ENCODE measurements around the gene LIMA1.
"Not testable (repeated sequence)": the region's sequence is repeated elsewhere in the genome, so short reads cannot be mapped to it uniquely, and the experiment has no call there.

Gene LIMA1

GRCh38 chr12:50285253-50285652, 1.9 kb upstream of the LIMA1 start:
- no peak for DNase-seq

- peak; percentile 23 to 65 (median 35) for DNase-seq
Measured at GRCh38 chr12:50282721-50283228, 545 bp downstream of the LIMA1 start.

- no peak for DNase-seq
Measured at GRCh38 chr12:50279501-50279900, 3.8 kb downstream of the LIMA1 start.

- no peak for DNase-seq
Measured at GRCh38 chr12:50276912-50277671, 6.2 kb downstream of the LIMA1 start.

- DNase-seq, result no peak
Measured at GRCh38 chr12:50276068-50276467, 7.3 kb downstream of the LIMA1 start.

GRCh38 chr12:50275556-50275955, 7.8 kb downstream of the LIMA1 start:
- DNase-seq, result no peak

GRCh38 chr12:50275127-50275526, 8.2 kb downstream of the LIMA1 start:
- DNase-seq, result not testable (repeated sequence)

GRCh38 chr12:50271724-50272247, 11.5 kb downstream of the LIMA1 start:
- no peak for DNase-seq

GRCh38 chr12:50268482-50268881, 14.8 kb downstream of the LIMA1 start:
- no peak for DNase-seq

GRCh38 chr12:50265770-50266524, 17.4 kb downstream of the LIMA1 start:
- DNase-seq, result no peak

- no peak for DNase-seq
Measured at GRCh38 chr12:50263832-50264231, 19.5 kb downstream of the LIMA1 start.

- no peak for DNase-seq
Measured at GRCh38 chr12:50261654-50262053, 21.7 kb downstream of the LIMA1 start.

- DNase-seq, result no peak
Measured at GRCh38 chr12:50258167-50258551, 25.2 kb downstream of the LIMA1 start.

GRCh38 chr12:50257236-50258166, 25.8 kb downstream of the LIMA1 start:
- DNase-seq, result peak; percentile 3 to 32 (median 31)

GRCh38 chr12:50256761-50257160, 26.6 kb downstream of the LIMA1 start:
- DNase-seq, result no peak

- DNase-seq, result no peak
Measured at GRCh38 chr12:50252977-50253602, 30.2 kb downstream of the LIMA1 start.

- DNase-seq, result no peak
Measured at GRCh38 chr12:50251619-50252252, 31.6 kb downstream of the LIMA1 start.

GRCh38 chr12:50249464-50250182, 33.7 kb downstream of the LIMA1 start:
- DNase-seq, result no peak

- no peak for DNase-seq
Measured at GRCh38 chr12:50248883-50249282, 34.4 kb downstream of the LIMA1 start.

GRCh38 chr12:50248411-50248810, 34.9 kb downstream of the LIMA1 start:
- no peak for DNase-seq

GRCh38 chr12:50247665-50248064, 35.7 kb downstream of the LIMA1 start:
- not testable (repeated sequence) for DNase-seq

Data from NCI-H1417 (cell line).